Measurements from ENCODE around the gene NRXN2.
A peak's percentile ranks its signal among the peaks of the same experiment; 100 is the strongest.

NRXN2 gene

DNA sequence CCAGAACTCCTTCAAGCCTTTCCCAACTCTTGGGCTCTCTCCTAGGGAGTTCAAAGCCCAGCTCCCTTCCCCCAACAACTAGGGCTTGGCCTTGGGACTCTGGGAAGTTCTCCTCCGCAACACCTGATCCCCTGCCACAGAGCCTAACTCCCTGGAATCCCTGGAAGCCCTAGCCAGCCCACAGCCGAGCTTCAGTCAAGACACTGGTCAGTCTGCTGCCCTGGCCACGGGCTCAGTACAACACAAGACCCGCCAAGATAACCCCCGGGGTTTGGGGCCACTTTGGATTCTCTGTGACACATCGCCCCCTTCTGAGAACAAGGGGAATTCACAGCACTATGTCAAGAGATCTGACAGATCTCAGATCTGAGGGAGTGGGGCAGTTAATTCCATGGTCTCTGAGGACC is 73.7 kb downstream of the NRXN2 start:
- 23% methylated on average over 6 of the region's 6 CpGs for WGBS (ENCODE audit: insufficient coverage)
- ChIA-PET POLR2A (interaction anchor here (0.6 to 0.7 kb wide), 2 partner anchors 12 to 154 kb away, joined by 3 read pairs; no protein-coding TSS in a partner anchor), CTCF (interaction anchor here (0.7 to 9.7 kb wide), 30 partner anchors 10 to 326 kb away, joined by 3 to 146 read pairs (median 5); no protein-coding TSS in a partner anchor)
- DNase-seq = peak; percentile 35 to 57 (median 48)
- no peak overlapping the region for H3K4me3 ChIP-seq (ENCODE audit: control insufficient read depth in 1 of 7, extremely low read depth in 1 of 7, insufficient read depth in 4 of 7, low read depth in 2 of 7, low read length in 6 of 7)
- H3K9me3 ChIP-seq (ENCODE audit: control extremely low read depth in 1 of 5, control insufficient read depth in 4 of 5, insufficient read depth in 2 of 5, low read depth in 1 of 5, low read length in 4 of 5) = no peaks in the 10 kb centered on the region
- peaks cover 0 to 3% (median 0%) of the 10 kb centered on the region in 5 experiments for H3K27me3 ChIP-seq (replicated peaks in 2 of 5; ENCODE audit: control insufficient read depth in 4 of 5, insufficient read depth in 5 of 5, low read length in 4 of 5)
- peaks cover 0 to 28% (median 22%) of the 10 kb centered on the region in 4 experiments for H3K4me1 ChIP-seq (ENCODE audit: control extremely low read depth in 1 of 4, control insufficient read depth in 4 of 4, insufficient read depth in 4 of 4, low read length in 3 of 4)
- H3K36me3 ChIP-seq (ENCODE audit: control insufficient read depth in 4 of 4, insufficient read depth in 4 of 4, low read length in 3 of 4) = no peaks in the 10 kb centered on the region
- H3K27ac ChIP-seq (ENCODE audit: insufficient read depth in 1 of 2, low read depth in 1 of 2, low read length in 2 of 2, poor library complexity in 1 of 2, severe bottlenecking in 2 of 2) = no peak overlapping the region

DNA sequence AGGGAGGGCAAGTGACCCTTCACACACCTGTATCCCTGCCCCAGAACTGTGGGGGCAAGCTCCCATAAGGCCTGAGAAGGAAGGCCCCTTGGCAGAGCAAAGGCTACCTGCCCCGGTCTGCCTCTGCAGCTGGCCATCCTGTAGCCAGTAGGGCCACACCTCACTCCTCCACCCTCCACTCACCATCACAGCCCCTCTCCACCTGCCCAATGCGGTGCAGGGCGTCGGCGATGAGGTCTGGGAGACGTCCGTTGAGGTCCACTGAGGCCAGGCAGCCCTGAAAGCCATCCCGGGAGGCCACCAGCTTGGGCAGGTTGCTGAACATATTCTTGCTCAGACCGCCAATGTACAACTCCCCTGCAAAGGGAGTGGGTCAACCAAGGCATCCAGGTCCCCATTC is 74.4 kb downstream of the NRXN2 start:
- CTCF ChIA-PET = interaction anchor here (0.9 to 9.7 kb wide), 18 partner anchors 9 to 325 kb away, joined by 3 to 146 read pairs (median 6); no protein-coding TSS in a partner anchor
- Histone ChIP-seq H3K27ac (ENCODE audit: insufficient read depth in 1 of 2, low read depth in 1 of 2, low read length in 2 of 2, poor library complexity in 1 of 2, severe bottlenecking in 2 of 2) (no peak overlapping the region), H3K36me3 (ENCODE audit: control insufficient read depth in 4 of 4, insufficient read depth in 4 of 4, low read length in 3 of 4) (no peaks in the 10 kb centered on the region), H3K9me3 (ENCODE audit: control extremely low read depth in 1 of 5, control insufficient read depth in 4 of 5, insufficient read depth in 2 of 5, low read depth in 1 of 5, low read length in 4 of 5) (no peaks in the 10 kb centered on the region), H3K4me3 (ENCODE audit: control insufficient read depth in 1 of 7, extremely low read depth in 1 of 7, insufficient read depth in 4 of 7, low read depth in 2 of 7, low read length in 6 of 7) (no peak overlapping the region), H3K4me1 (ENCODE audit: control extremely low read depth in 1 of 4, control insufficient read depth in 4 of 4, insufficient read depth in 4 of 4, low read length in 3 of 4) (peaks cover 0 to 27% (median 23%) of the 10 kb centered on the region in 4 experiments), H3K27me3 (replicated peaks in 2 of 5; ENCODE audit: control insufficient read depth in 4 of 5, insufficient read depth in 5 of 5, low read length in 4 of 5) (peaks cover 0 to 9% (median 4%) of the 10 kb centered on the region in 5 experiments)
- no peak for DNase-seq
- 97% methylated on average over 9 of the region's 9 CpGs for WGBS (ENCODE audit: insufficient coverage)
- POLR2A ChIA-PET = interaction anchor here (0.6 kb wide), 1 partner anchor 12 kb away, joined by 3 read pairs; no protein-coding TSS in a partner anchor

DNA sequence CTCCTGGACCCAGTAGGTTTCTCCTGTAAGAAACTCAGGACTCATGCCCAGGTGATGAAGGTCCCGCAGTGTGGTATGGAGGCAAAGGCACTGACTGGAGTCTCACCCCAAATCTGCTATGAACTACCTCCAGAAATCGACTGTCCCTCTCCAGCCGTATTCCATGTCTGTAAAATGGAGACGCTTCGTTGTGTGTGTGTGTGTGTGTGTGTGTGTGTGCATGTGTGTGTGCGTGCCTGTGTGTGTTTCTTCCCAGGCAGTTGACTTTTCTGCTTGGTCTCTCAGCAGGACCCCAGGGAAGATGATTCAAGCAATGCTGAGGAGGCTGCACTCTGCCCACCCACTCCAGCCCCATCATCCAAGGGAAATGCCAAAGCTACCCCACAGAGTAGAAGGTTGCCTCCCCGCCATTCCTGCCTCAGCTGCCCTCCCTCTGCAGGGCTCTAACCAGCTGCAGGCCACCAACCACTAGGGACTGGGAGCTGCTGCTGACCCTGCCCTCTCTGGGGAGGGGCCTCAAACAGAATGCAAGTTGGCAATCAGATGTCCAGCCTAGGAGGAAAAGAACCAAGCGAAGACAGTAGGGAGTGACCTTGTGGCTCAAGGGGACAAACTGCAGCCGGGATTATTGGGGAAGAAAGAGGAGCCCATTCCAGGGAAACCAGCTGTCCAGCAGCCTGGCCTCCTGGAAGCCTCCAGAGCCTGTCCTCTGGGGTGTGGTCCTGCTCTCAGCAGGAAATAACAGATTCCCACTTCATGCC is 75.8 kb downstream of the NRXN2 start:
- no peak overlapping the region for H3K27ac ChIP-seq (ENCODE audit: insufficient read depth in 1 of 2, low read depth in 1 of 2, low read length in 2 of 2, poor library complexity in 1 of 2, severe bottlenecking in 2 of 2)
- ChIA-PET CTCF (interaction anchor here (0.9 to 9.7 kb wide), 11 partner anchors 8 to 292 kb away, joined by 3 to 146 read pairs (median 9); no protein-coding TSS in a partner anchor), POLR2A (no interaction called here)
- WGBS (ENCODE audit: insufficient coverage) = 100% methylated on average over 4 of the region's 9 CpGs
- H3K4me1 ChIP-seq (ENCODE audit: control extremely low read depth in 1 of 4, control insufficient read depth in 4 of 4, insufficient read depth in 4 of 4, low read length in 3 of 4) = peaks cover 0 to 25% (median 15%) of the 10 kb centered on the region in 4 experiments
- H3K9me3 ChIP-seq (ENCODE audit: control extremely low read depth in 1 of 5, control insufficient read depth in 4 of 5, insufficient read depth in 2 of 5, low read depth in 1 of 5, low read length in 4 of 5) = no peaks in the 10 kb centered on the region
- H3K36me3 ChIP-seq (ENCODE audit: control insufficient read depth in 4 of 4, insufficient read depth in 4 of 4, low read length in 3 of 4) = no peaks in the 10 kb centered on the region
- DNase-seq = no peak
- no peak overlapping the region for H3K4me3 ChIP-seq (ENCODE audit: control insufficient read depth in 1 of 7, extremely low read depth in 1 of 7, insufficient read depth in 4 of 7, low read depth in 2 of 7, low read length in 6 of 7)
- H3K27me3 ChIP-seq (replicated peaks in 2 of 5; ENCODE audit: control insufficient read depth in 4 of 5, insufficient read depth in 5 of 5, low read length in 4 of 5) = peaks cover 0 to 18% (median 7%) of the 10 kb centered on the region in 5 experiments

DNA sequence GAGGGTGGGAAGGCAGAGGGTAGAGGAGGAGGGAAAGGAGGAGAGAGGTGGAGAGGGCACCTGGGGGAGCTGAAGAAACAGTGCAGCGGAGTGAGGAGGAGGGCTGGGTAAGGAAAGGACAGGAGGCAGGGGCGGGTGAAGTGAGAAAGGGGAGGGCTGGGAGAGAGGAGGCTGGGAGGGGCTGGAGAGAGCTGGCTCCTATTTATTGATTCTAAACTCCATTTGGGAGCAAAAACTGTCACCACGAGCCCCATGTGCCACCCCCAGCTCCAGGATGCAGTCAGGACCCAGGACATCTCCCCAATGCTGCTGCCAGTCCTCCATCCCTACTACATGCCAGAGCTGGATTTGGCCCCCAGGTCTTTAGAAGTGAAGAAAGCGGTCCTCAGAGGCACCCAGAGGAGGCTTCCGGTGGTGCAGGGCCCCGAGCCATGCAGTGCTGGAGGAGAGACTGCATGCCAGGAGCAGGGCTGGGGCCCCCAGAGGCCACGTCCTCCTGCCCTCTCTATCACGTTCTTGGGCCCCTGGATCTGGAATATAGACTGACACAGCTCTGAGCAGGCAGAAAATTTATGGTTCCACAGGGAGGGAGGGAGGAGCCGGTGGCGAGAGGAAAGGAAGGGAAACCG is 78.2 kb downstream of the NRXN2 start:
- H3K4me1 ChIP-seq (ENCODE audit: control extremely low read depth in 1 of 4, control insufficient read depth in 4 of 4, insufficient read depth in 4 of 4, low read length in 3 of 4) = peaks cover 0 to 30% (median 16%) of the 10 kb centered on the region in 4 experiments
- ChIA-PET POLR2A (no interaction called here), CTCF (interaction anchor here (1.0 to 9.7 kb wide), 17 partner anchors 10 to 284 kb away, joined by 3 to 146 read pairs (median 5); no protein-coding TSS in a partner anchor)
- no peak overlapping the region for H3K4me3 ChIP-seq (ENCODE audit: control insufficient read depth in 1 of 7, extremely low read depth in 1 of 7, insufficient read depth in 4 of 7, low read depth in 2 of 7, low read length in 6 of 7)
- DNase-seq = peak in 2 of 3 donors; percentile 50
- no peak overlapping the region for H3K27ac ChIP-seq (ENCODE audit: insufficient read depth in 1 of 2, low read depth in 1 of 2, low read length in 2 of 2, poor library complexity in 1 of 2, severe bottlenecking in 2 of 2)
- peaks cover 7 to 41% (median 18%) of the 10 kb centered on the region in 5 experiments for H3K27me3 ChIP-seq (replicated peaks in 2 of 5; ENCODE audit: control insufficient read depth in 4 of 5, insufficient read depth in 5 of 5, low read length in 4 of 5)
- H3K9me3 ChIP-seq (ENCODE audit: control extremely low read depth in 1 of 5, control insufficient read depth in 4 of 5, insufficient read depth in 2 of 5, low read depth in 1 of 5, low read length in 4 of 5) = no peaks in the 10 kb centered on the region
- no peaks in the 10 kb centered on the region for H3K36me3 ChIP-seq (ENCODE audit: control insufficient read depth in 4 of 4, insufficient read depth in 4 of 4, low read length in 3 of 4)
- 29% methylated on average over 10 of the region's 11 CpGs for WGBS (ENCODE audit: insufficient coverage)

DNA sequence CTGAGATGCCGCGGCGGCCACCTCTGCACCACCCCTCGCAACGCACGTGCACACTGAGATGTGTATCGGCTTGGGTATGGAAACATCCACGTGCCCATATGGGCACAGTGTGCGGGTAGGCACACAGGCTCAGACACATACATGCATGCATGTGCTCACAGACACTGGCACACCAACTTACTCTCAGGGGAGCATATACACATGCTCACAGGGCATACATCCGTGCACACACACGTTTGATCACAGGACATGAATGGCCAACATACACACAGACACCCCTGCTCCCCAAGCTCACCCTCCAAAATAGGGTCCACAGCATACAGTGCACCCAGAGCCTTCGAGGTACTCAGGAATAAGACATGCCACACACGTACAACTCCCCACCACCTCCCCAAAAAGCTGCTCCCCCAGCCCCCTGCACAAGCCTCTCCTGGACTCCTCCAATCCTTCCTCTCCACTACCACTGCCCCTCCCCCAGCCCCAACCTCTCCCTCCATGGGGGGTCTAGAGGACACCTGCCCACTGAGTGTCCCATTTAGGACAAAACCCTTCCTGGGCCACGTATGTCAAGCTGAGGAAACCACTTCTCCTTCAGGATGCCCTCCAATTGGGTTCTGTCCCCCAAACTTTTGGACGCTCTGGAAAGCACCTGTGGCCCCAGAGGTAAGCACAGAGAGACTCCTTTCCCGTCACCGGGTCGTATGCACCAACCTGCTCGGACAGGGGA is 78.9 kb downstream of the NRXN2 start:
- H3K4me3 ChIP-seq (ENCODE audit: control insufficient read depth in 1 of 7, extremely low read depth in 1 of 7, insufficient read depth in 4 of 7, low read depth in 2 of 7, low read length in 6 of 7) = peak overlapping the region in 2 of 7 experiments; percentile 6 to 14
- POLR2A ChIA-PET = no interaction called here
- CTCF ChIA-PET = interaction anchor here (1.0 to 9.7 kb wide), 14 partner anchors 9 to 283 kb away, joined by 3 to 146 read pairs (median 5); no protein-coding TSS in a partner anchor
- no peaks in the 10 kb centered on the region for H3K9me3 ChIP-seq (ENCODE audit: control extremely low read depth in 1 of 5, control insufficient read depth in 4 of 5, insufficient read depth in 2 of 5, low read depth in 1 of 5, low read length in 4 of 5)
- 26% methylated on average over 19 of the region's 19 CpGs for WGBS (ENCODE audit: insufficient coverage)
- no peaks in the 10 kb centered on the region for H3K36me3 ChIP-seq (ENCODE audit: control insufficient read depth in 4 of 4, insufficient read depth in 4 of 4, low read length in 3 of 4)
- no peak overlapping the region for H3K27ac ChIP-seq (ENCODE audit: insufficient read depth in 1 of 2, low read depth in 1 of 2, low read length in 2 of 2, poor library complexity in 1 of 2, severe bottlenecking in 2 of 2)
- peaks cover 7 to 41% (median 20%) of the 10 kb centered on the region in 5 experiments for H3K27me3 ChIP-seq (replicated peaks in 2 of 5; ENCODE audit: control insufficient read depth in 4 of 5, insufficient read depth in 5 of 5, low read length in 4 of 5)
- peaks cover 0 to 28% (median 15%) of the 10 kb centered on the region in 4 experiments for H3K4me1 ChIP-seq (ENCODE audit: control extremely low read depth in 1 of 4, control insufficient read depth in 4 of 4, insufficient read depth in 4 of 4, low read length in 3 of 4)
- DNase-seq = peak in 1 of 3 donors; percentile 47

DNA sequence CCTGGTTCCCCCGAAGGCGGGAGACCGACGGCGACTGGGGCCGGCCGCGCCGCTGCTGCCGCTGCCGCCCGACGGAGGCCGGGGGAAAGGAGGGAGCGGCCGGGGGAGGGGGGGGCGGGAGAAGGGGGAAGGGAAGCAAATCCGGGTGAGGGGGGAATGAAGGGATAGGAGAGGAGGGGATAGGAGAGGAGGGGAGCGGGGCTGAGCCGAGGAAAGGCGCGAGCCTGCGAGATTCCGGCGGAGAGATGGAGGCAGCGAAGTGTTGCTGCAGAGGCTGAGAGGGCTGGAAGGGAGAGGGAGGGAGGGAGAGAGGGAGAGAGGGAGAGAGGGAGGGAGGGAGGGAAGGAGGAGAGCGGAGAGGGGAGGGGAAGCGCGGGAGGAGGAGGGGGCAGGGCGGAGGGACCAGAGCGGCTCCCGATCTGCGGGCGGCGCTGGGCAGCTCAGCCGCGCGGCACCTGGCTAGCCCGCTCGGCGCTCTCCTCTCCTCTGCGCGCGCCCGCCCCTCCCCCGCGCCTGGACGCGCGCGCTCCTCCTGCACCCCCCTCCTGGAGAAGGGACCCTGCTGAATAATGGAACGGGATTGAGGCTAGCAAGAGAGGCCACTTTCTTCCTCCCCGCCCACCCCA is 79.6 kb downstream of the NRXN2 start:
- H3K4me1 ChIP-seq (ENCODE audit: control extremely low read depth in 1 of 4, control insufficient read depth in 4 of 4, insufficient read depth in 4 of 4, low read length in 3 of 4) = peaks cover 0 to 28% (median 15%) of the 10 kb centered on the region in 4 experiments
- CTCF ChIA-PET = interaction anchor here (0.7 to 0.8 kb wide), 2 partner anchors 8 to 291 kb away, joined by 3 read pairs; no protein-coding TSS in a partner anchor
- H3K27ac ChIP-seq (ENCODE audit: insufficient read depth in 1 of 2, low read depth in 1 of 2, low read length in 2 of 2, poor library complexity in 1 of 2, severe bottlenecking in 2 of 2) = no peak overlapping the region
- peaks cover 7 to 41% (median 20%) of the 10 kb centered on the region in 5 experiments for H3K27me3 ChIP-seq (replicated peaks in 2 of 5; ENCODE audit: control insufficient read depth in 4 of 5, insufficient read depth in 5 of 5, low read length in 4 of 5)
- POLR2A ChIA-PET = no interaction called here
- H3K36me3 ChIP-seq (ENCODE audit: control insufficient read depth in 4 of 4, insufficient read depth in 4 of 4, low read length in 3 of 4) = no peaks in the 10 kb centered on the region
- H3K4me3 ChIP-seq (ENCODE audit: control insufficient read depth in 1 of 7, extremely low read depth in 1 of 7, insufficient read depth in 4 of 7, low read depth in 2 of 7, low read length in 6 of 7) = peak overlapping the region in 2 of 7 experiments; percentile 6 to 35
- H3K9me3 ChIP-seq (ENCODE audit: control extremely low read depth in 1 of 5, control insufficient read depth in 4 of 5, insufficient read depth in 2 of 5, low read depth in 1 of 5, low read length in 4 of 5) = no peaks in the 10 kb centered on the region
- WGBS (ENCODE audit: insufficient coverage) = 1% methylated on average over 16 of the region's 53 CpGs
- peak in 1 of 3 donors; percentile 22 for DNase-seq
